OCI-LY7 (cell line): ENCODE results near the gene CTBP2.

ENCODE experiments used
- CTCF ChIP-seq: fragments of 200-600 bp; sonication (generic); conservative IDR thresholded peaks from 2 replicates; pipeline ENCODE4 v1.5.1; 2014; ENCODE audit warnings: mild to moderate bottlenecking, antibody characterized with exemption, low read length, moderate library complexity, mixed read lengths
- EZH2phosphoT487 ChIP-seq: fragments of 200-600 bp; sonication (generic); IDR thresholded peaks from 2 replicates; pipeline ENCODE4 v1.6.1; 2018; ENCODE audit warnings: low read depth, borderline replicate concordance, mild to moderate bottlenecking, mixed run types, antibody characterized with exemption, low read length, moderate library complexity, mixed read lengths

GRCh38 chr10:125130916-125131315 is 29.4 kb downstream of the CTBP2 start:
- TF ChIP-seq CTCF, result no peak
- TF ChIP-seq EZH2phosphoT487, result no peak
